Kasumi-1 (cell line): Measurements from ENCODE around the gene FGF21.
"Not testable (repeated sequence)": the region's sequence is repeated elsewhere in the genome, so short reads cannot be mapped to it uniquely, and the experiment has no call there.

ENCODE experiments used
- DNase-seq, 2 experiments: peaks; one replicate each; lab custom pipeline; 2025; lab: John Stamatoyannopoulos, UW

The FGF21 gene

GRCh38 chr19:48787331-48787730, 32.0 kb downstream of the FGF21 start:
- DNase-seq, result not testable (repeated sequence)

- DNase-seq, result no peak
Observed at GRCh38 chr19:48793271-48793670, 37.9 kb downstream of the FGF21 start.

GRCh38 chr19:48794291-48794690, 39.0 kb downstream of the FGF21 start:
- DNase-seq, result no peak

- DNase-seq, result peak; percentile 89 to 94
Observed at GRCh38 chr19:48795055-48795684, 39.8 kb downstream of the FGF21 start.

GRCh38 chr19:48795685-48796070, 40.4 kb downstream of the FGF21 start:
- DNase-seq, result no peak

- DNase-seq, result no peak
Observed at GRCh38 chr19:48796298-48797083, 41.2 kb downstream of the FGF21 start.

- DNase-seq, result no peak
Observed at GRCh38 chr19:48797103-48797502, 41.8 kb downstream of the FGF21 start.

- no peak for DNase-seq
Observed at GRCh38 chr19:48798937-48799336, 43.6 kb downstream of the FGF21 start.

- DNase-seq, result no peak
Observed at GRCh38 chr19:48799358-48800300, 44.3 kb downstream of the FGF21 start.

GRCh38 chr19:48802623-48803022, 47.3 kb downstream of the FGF21 start:
- no peak for DNase-seq

GRCh38 chr19:48804496-48804895, 49.2 kb downstream of the FGF21 start:
- no peak for DNase-seq

GRCh38 chr19:48805452-48805851, 50.1 kb downstream of the FGF21 start:
- DNase-seq, result no peak

- no peak for DNase-seq
Observed at GRCh38 chr19:48806518-48806817, 51.1 kb downstream of the FGF21 start.

GRCh38 chr19:48806818-48807589, 51.7 kb downstream of the FGF21 start:
- peak; percentile 47 to 65 for DNase-seq

- DNase-seq, result no peak
Observed at GRCh38 chr19:48807590-48808308, 52.4 kb downstream of the FGF21 start.
